Measurements from ENCODE around the gene KLK1.

DNA sequence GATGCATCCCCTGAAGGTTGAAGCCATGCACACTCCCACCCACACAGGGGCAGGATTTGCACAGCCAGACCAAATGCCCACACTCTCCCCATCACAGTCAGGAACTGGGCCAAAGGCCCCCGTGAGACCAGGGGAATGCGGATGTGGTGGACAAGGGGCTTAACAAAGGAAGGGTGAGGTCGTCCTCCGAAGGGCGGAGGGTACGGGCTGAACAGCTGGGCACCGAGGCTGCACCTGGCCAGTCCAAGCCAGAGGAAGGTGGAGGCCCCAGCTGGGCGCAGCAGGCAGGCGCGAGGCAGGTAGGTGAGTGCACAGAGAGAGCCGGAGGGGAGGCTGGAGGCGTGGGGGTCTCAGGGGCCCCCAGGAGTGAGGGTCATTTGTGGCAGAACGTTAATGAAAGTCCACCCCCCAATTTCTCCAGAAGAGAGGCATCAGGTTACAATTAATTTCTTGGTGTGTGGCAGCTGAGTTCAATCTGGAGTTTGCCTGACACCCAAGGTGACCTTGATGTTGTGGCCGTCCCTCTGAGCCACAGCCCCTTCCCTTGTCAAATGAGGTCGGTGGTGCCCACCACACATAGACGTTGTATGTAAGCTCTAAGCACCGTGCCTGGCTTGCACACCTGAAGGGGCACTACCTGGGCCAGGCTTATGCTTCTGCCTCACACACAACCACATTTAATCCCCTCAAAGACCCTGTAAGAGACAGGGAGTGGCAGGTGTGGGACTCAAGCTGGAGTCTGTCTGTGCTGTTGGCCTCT lies 6.9 kb upstream of the KLK1 start:
- TF ChIP-seq, protein P1, sequence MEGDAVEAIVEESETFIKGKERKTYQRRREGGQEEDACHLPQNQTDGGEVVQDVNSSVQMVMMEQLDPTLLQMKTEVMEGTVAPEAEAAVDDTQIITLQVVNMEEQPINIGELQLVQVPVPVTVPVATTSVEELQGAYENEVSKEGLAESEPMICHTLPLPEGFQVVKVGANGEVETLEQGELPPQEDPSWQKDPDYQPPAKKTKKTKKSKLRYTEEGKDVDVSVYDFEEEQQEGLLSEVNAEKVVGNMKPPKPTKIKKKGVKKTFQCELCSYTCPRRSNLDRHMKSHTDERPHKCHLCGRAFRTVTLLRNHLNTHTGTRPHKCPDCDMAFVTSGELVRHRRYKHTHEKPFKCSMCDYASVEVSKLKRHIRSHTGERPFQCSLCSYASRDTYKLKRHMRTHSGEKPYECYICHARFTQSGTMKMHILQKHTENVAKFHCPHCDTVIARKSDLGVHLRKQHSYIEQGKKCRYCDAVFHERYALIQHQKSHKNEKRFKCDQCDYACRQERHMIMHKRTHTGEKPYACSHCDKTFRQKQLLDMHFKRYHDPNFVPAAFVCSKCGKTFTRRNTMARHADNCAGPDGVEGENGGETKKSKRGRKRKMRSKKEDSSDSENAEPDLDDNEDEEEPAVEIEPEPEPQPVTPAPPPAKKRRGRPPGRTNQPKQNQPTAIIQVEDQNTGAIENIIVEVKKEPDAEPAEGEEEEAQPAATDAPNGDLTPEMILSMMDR (IDR thresholded peaks at IDR 0.05) = no peak
- no peak for TF ChIP-seq POLR2A (IDR thresholded peaks at IDR 0.05)

Data from right lobe of liver (tissue), 4 donors.